ENCODE results near the gene DENND1A.

DENND1A gene

GRCh38 chr9:123528501-123528900 is 401.4 kb downstream of the DENND1A start:
- no peak for TF ChIP-seq CTCF (IDR thresholded peaks at IDR 0.05)
- Histone ChIP-seq H3K4me1 (no peaks in the 10 kb centered on the region), H3K27me3 (ENCODE audit: control insufficient read depth, insufficient read depth, low read length) (no peaks in the 10 kb centered on the region), H3K9ac (no peak overlapping the region), H2AFZ (no peak overlapping the region), H3K36me3 (ENCODE audit: control insufficient read depth, insufficient read depth, low read length) (no peaks in the 10 kb centered on the region), H3K79me2 (no peaks in the 10 kb centered on the region), H3K4me3 (ENCODE audit: low read depth, low read length) (no peak overlapping the region), H3K27ac (no peak overlapping the region), H3K4me2 (ENCODE audit: low read length) (no peak overlapping the region), H3K9me3 (ENCODE audit: control insufficient read depth, low read length) (no peaks in the 10 kb centered on the region)

GRCh38 chr9:123527981-123528380 is 401.9 kb downstream of the DENND1A start:
- Histone ChIP-seq H3K9ac (no peak overlapping the region), H2AFZ (no peak overlapping the region), H3K79me2 (no peaks in the 10 kb centered on the region), H3K4me2 (ENCODE audit: low read length) (no peak overlapping the region), H3K36me3 (ENCODE audit: control insufficient read depth, insufficient read depth, low read length) (no peaks in the 10 kb centered on the region), H3K9me3 (ENCODE audit: control insufficient read depth, low read length) (no peaks in the 10 kb centered on the region), H3K4me1 (no peaks in the 10 kb centered on the region), H3K27ac (no peak overlapping the region), H3K27me3 (ENCODE audit: control insufficient read depth, insufficient read depth, low read length) (no peaks in the 10 kb centered on the region), H3K4me3 (ENCODE audit: low read depth, low read length) (no peak overlapping the region)
- TF ChIP-seq CTCF (IDR thresholded peaks at IDR 0.05) = no peak

GRCh38 chr9:123525957-123526356 is 404.0 kb downstream of the DENND1A start:
- Histone ChIP-seq H2AFZ (no peak overlapping the region), H3K9ac (no peak overlapping the region), H3K36me3 (ENCODE audit: control insufficient read depth, insufficient read depth, low read length) (no peaks in the 10 kb centered on the region), H3K4me2 (ENCODE audit: low read length) (no peak overlapping the region), H3K9me3 (ENCODE audit: control insufficient read depth, low read length) (no peaks in the 10 kb centered on the region), H3K27me3 (ENCODE audit: control insufficient read depth, insufficient read depth, low read length) (no peaks in the 10 kb centered on the region), H3K4me1 (no peaks in the 10 kb centered on the region), H3K79me2 (no peaks in the 10 kb centered on the region), H3K4me3 (ENCODE audit: low read depth, low read length) (no peak overlapping the region), H3K27ac (no peak overlapping the region)
- TF ChIP-seq CTCF (IDR thresholded peaks at IDR 0.05) = no peak

- no peak overlapping the region for H3K27ac ChIP-seq
- no peaks in the 10 kb centered on the region for H3K4me1 ChIP-seq
- TF ChIP-seq CTCF (IDR thresholded peaks at IDR 0.05) = no peak
- H3K27me3 ChIP-seq (ENCODE audit: control insufficient read depth, insufficient read depth, low read length) = no peaks in the 10 kb centered on the region
- no peak overlapping the region for H3K9ac ChIP-seq
- H2AFZ ChIP-seq = no peak overlapping the region
- H3K9me3 ChIP-seq (ENCODE audit: control insufficient read depth, low read length) = no peaks in the 10 kb centered on the region
- H3K36me3 ChIP-seq (ENCODE audit: control insufficient read depth, insufficient read depth, low read length) = no peaks in the 10 kb centered on the region
- no peak overlapping the region for H3K4me3 ChIP-seq (ENCODE audit: low read depth, low read length)
- H3K79me2 ChIP-seq = no peaks in the 10 kb centered on the region
- H3K4me2 ChIP-seq (ENCODE audit: low read length) = no peak overlapping the region
Measured at GRCh38 chr9:123525424-123525823, 404.5 kb downstream of the DENND1A start.

- H3K4me2 ChIP-seq (ENCODE audit: low read length) = no peak overlapping the region
- H3K79me2 ChIP-seq = no peaks in the 10 kb centered on the region
- H3K9me3 ChIP-seq (ENCODE audit: control insufficient read depth, low read length) = no peaks in the 10 kb centered on the region
- H3K4me1 ChIP-seq = no peaks in the 10 kb centered on the region
- TF ChIP-seq CTCF (IDR thresholded peaks at IDR 0.05) = no peak
- no peak overlapping the region for H3K9ac ChIP-seq
- no peak overlapping the region for H2AFZ ChIP-seq
- H3K27me3 ChIP-seq (ENCODE audit: control insufficient read depth, insufficient read depth, low read length) = no peaks in the 10 kb centered on the region
- H3K27ac ChIP-seq = no peak overlapping the region
- no peaks in the 10 kb centered on the region for H3K36me3 ChIP-seq (ENCODE audit: control insufficient read depth, insufficient read depth, low read length)
- H3K4me3 ChIP-seq (ENCODE audit: low read depth, low read length) = no peak overlapping the region
Measured at GRCh38 chr9:123524866-123525265, 405.1 kb downstream of the DENND1A start.
